ENCODE measurements around the gene DRAM1.
A peak's percentile ranks its signal among the peaks of the same experiment; 100 is the strongest.

- TF ChIP-seq FOS (IDR thresholded peaks at IDR 0.05; ENCODE audit: borderline replicate concordance, extremely low read depth, insufficient read length): no peak
- peak; percentile 75 to 82 (median 77) for TF ChIP-seq CTCF (IDR thresholded peaks at IDR 0.05 in 2 of 3, conservative IDR thresholded peaks at IDR 0.05 in 1 of 3; ENCODE audit: control insufficient read depth in 2 of 3, extremely low read depth in 1 of 3, insufficient read depth in 1 of 3, low read depth in 3 of 3, low read length in 3 of 3)
- TF ChIP-seq POLR2A (IDR thresholded peaks at IDR 0.05; ENCODE audit: low read depth, low read length): peak; percentile 84
- TF ChIP-seq ZNF274 (IDR thresholded peaks at IDR 0.05; ENCODE audit: insufficient read depth, insufficient read length): no peak
- TF ChIP-seq EP300 (IDR thresholded peaks at IDR 0.05; ENCODE audit: borderline replicate concordance in 1 of 2, control insufficient read depth in 1 of 2, low read depth in 2 of 2, low read length in 2 of 2): 0 out of 4 replicates have a peak, but pooled peaks of 1 of the 2 experiments have one; percentile 22
- no peak for TF ChIP-seq POLR2AphosphoS2 (IDR thresholded peaks at IDR 0.05; ENCODE audit: low read depth, low read length)
- TF ChIP-seq SIN3A (IDR thresholded peaks at IDR 0.05; ENCODE audit: low read depth, low read length): peak; percentile 18; the same call in 1 of the 2 replicates
- TF ChIP-seq SP1 (IDR thresholded peaks at IDR 0.05; ENCODE audit: low read depth, low read length): no peak
- TF ChIP-seq CREM (IDR thresholded peaks at IDR 0.05; ENCODE audit: low read depth): no peak
Observed at GRCh38 chr12:101830367-101831325, 46.7 kb upstream of the DRAM1 start, which contains the start of gene GNPTAB.
